SK-N-SH (cell line): Measurements from ENCODE around the gene NOS2. TPM values are rescaled to one million over a fixed set of nuclear protein-coding genes. Genes with fewer than 3 reads are reported as not detected.
"Not testable (repeated sequence)": the region's sequence is repeated elsewhere in the genome, so short reads cannot be mapped to it uniquely, and the experiment has no call there.

Experiments
- CTCF ChIA-PET: fragments of 300-600, 350-600 bp; formaldehyde crosslinking; extraction: SDS; loops from one replicate; lab custom pipeline; 2021; lab: Yijun Ruan, JAX
- POLR2A ChIA-PET: fragments of 350-600 bp; sonication (Branson Sonifier 250); formaldehyde crosslinking; extraction: SDS; loops from one replicate; lab custom pipeline; 2020; ENCODE audit warnings: antibody characterized with exemption, inconsistent platforms; lab: Yijun Ruan, JAX
- DNase-seq: peaks from one replicate; pipeline ENCODE4 v3.0.0; 2012
- H2AFZ ChIP-seq: fragments of 200-600 bp; sonication (generic); 2 replicates; pipeline ENCODE4 v1.8.1; 2016; ENCODE audit warnings: antibody characterized with exemption, mild to moderate bottlenecking, low read depth
- H3F3A ChIP-seq: fragments of 200-600 bp; sonication (generic); replicated peaks from 2 replicates; pipeline ENCODE3; 2016; ENCODE audit warnings: antibody characterized with exemption, mild to moderate bottlenecking; ENCODE audit not compliant: insufficient read depth
- H3K27ac ChIP-seq, 2 experiments: fragments of 200-500 bp in 1 of 2; fragments of 200-600 bp in 1 of 2; sonication (Bioruptor generic) in 1 of 2; sonication (generic), shearing (Covaris generic) in 1 of 2; 2 replicates each; pipeline versions ENCODE4 v1.5.1 to v1.6.1; 2014 to 2016; ENCODE audit warnings: low read depth in 2 of 2, inconsistent platforms in 1 of 2, low read length in 1 of 2, mild to moderate bottlenecking in 1 of 2, mixed read lengths in 1 of 2
- H3K27me3 ChIP-seq: fragments of 200-600 bp; sonication (generic), shearing (Covaris generic); 2 replicates; pipeline ENCODE4 v1.6.1; 2016; ENCODE audit warnings: mixed run types; ENCODE audit not compliant: insufficient read depth
- H3K36me3 ChIP-seq, 2 experiments: fragments of 200-500 bp in 1 of 2; fragments of 200-600 bp in 1 of 2; sonication (Bioruptor generic) in 1 of 2; sonication (generic) in 1 of 2; replicated peaks in 1 of 2; 2 replicates each; pipeline versions ENCODE3 to v1.5.1; 2014 to 2016; ENCODE audit warnings: low read length in 1 of 2, mild to moderate bottlenecking in 1 of 2; ENCODE audit not compliant: insufficient read depth in 2 of 2, control insufficient read depth in 1 of 2
- H3K4me1 ChIP-seq, 2 experiments: fragments of 200-500 bp in 1 of 2; fragments of 200-600 bp in 1 of 2; sonication (Bioruptor generic) in 1 of 2; sonication (generic), shearing (Covaris generic) in 1 of 2; 2 replicates each; pipeline versions ENCODE4 v1.5.1 to v1.6.1; 2014 to 2016; ENCODE audit warnings: low read depth in 1 of 2, low read length in 1 of 2, mixed run types in 1 of 2; ENCODE audit not compliant: insufficient read depth in 2 of 2, control insufficient read depth in 1 of 2
- H3K4me2 ChIP-seq: fragments of 200-600 bp; sonication (generic), shearing (Covaris generic); 2 replicates; pipeline ENCODE4 v1.6.1; 2017; ENCODE audit warnings: mixed run types
- H3K4me3 ChIP-seq, 2 experiments: fragments of 200-500 bp in 1 of 2; fragments of 200-600 bp in 1 of 2; sonication (Bioruptor generic) in 1 of 2; sonication (generic), shearing (Covaris generic) in 1 of 2; 2 replicates each; pipeline versions ENCODE4 v1.5.1 to v1.8.1; 2014 to 2016; ENCODE audit warnings: low read depth in 2 of 2, inconsistent platforms in 1 of 2, low read length in 1 of 2, mild to moderate bottlenecking in 1 of 2, mixed read lengths in 1 of 2, moderate library complexity in 1 of 2
- H3K79me2 ChIP-seq: fragments of 200-600 bp; sonication (generic); 2 replicates; pipeline ENCODE4 v1.8.1; 2017; ENCODE audit warnings: mild to moderate bottlenecking; ENCODE audit not compliant: insufficient read depth
- H3K9ac ChIP-seq: fragments of 200-600 bp; sonication (generic); 2 replicates; pipeline ENCODE4 v1.6.1; 2017; ENCODE audit warnings: mixed run types
- H3K9me2 ChIP-seq: fragments of 200-600 bp; sonication (generic); 2 replicates; pipeline ENCODE4 v1.6.1; 2017; ENCODE audit warnings: mixed run types
- H3K9me3 ChIP-seq: fragments of 200-600 bp; sonication (generic); 2 replicates; pipeline ENCODE4 v1.6.1; 2017; ENCODE audit warnings: mixed run types, mild to moderate bottlenecking, moderate library complexity
- H4K20me1 ChIP-seq: fragments of 200-600 bp; sonication (generic); 2 replicates; pipeline ENCODE4 v1.6.1; 2017; ENCODE audit warnings: mild to moderate bottlenecking, mixed run types; ENCODE audit not compliant: insufficient read depth
- ELF1 ChIP-seq: IDR thresholded peaks from 2 replicates; pipeline ENCODE4 v1.4.0; 2012
- FOSL2 ChIP-seq: IDR thresholded peaks from 2 replicates; pipeline ENCODE4 v1.4.0; 2012; ENCODE audit warnings: low read depth, mild to moderate bottlenecking, moderate library complexity, borderline replicate concordance
- FOXJ3 ChIP-seq: sonication (generic); formaldehyde crosslinking; IDR thresholded peaks from 2 replicates; pipeline ENCODE4 v1.5.1; 2020; ENCODE audit warnings: mild to moderate bottlenecking, missing genetic modification reagents
- FOXM1 ChIP-seq: IDR thresholded peaks from 2 replicates; pipeline ENCODE4 v1.4.0; 2012; ENCODE audit warnings: low read depth, mild to moderate bottlenecking
- GATA2 ChIP-seq: sonication (generic); formaldehyde crosslinking; IDR thresholded peaks from 2 replicates; pipeline ENCODE4 v1.5.0; 2020; ENCODE audit warnings: mild to moderate bottlenecking, missing genetic modification reagents
- JUND ChIP-seq: IDR thresholded peaks from 2 replicates; pipeline ENCODE4 v1.4.0; 2012
- PBX3 ChIP-seq: IDR thresholded peaks from 2 replicates; pipeline ENCODE4; 2012
- POLR2AphosphoS5 ChIP-seq: IDR thresholded peaks from 2 replicates; pipeline ENCODE4 v1.6.1; 2012; ENCODE audit warnings: low read depth, low read length
- RAD21 ChIP-seq: IDR thresholded peaks from 2 replicates; pipeline ENCODE4 v1.6.1; 2012; ENCODE audit warnings: mild to moderate bottlenecking, low read length
- RCOR1 ChIP-seq: fragments of 150-350 bp; IDR thresholded peaks from 2 replicates; pipeline ENCODE4 v1.6.1; 2017; ENCODE audit warnings: antibody characterized with exemption, low read length
- RFX5 ChIP-seq: IDR thresholded peaks from 2 replicates; pipeline ENCODE4 v1.6.1; 2012; ENCODE audit warnings: mild to moderate bottlenecking, improper control_type of control experiment, low read length
- RXRA ChIP-seq: IDR thresholded peaks from 2 replicates; pipeline ENCODE4 v1.4.0; 2012; ENCODE audit warnings: low read depth, mild to moderate bottlenecking, borderline replicate concordance
- SMC3 ChIP-seq: IDR thresholded peaks from 2 replicates; pipeline ENCODE4 v1.6.1; 2012; ENCODE audit warnings: low read depth, low read length, improper control_type of control experiment
- TEAD4 ChIP-seq: IDR thresholded peaks from 2 replicates; pipeline ENCODE4 v1.4.0; 2012; ENCODE audit warnings: mild to moderate bottlenecking, borderline replicate concordance; ENCODE audit not compliant: insufficient read depth
- USF2 ChIP-seq: fragments of 150-350 bp; IDR thresholded peaks from 2 replicates; pipeline ENCODE4 v1.6.1; 2017; ENCODE audit warnings: antibody characterized with exemption, low read length, low read depth, borderline replicate concordance
- YY1 ChIP-seq: IDR thresholded peaks from 2 replicates; pipeline ENCODE4 v1.4.0; 2012; ENCODE audit warnings: low read depth, mild to moderate bottlenecking
- ZBTB33 ChIP-seq: IDR thresholded peaks from 2 replicates; pipeline ENCODE4 v1.4.0; 2012; ENCODE audit warnings: low read depth, borderline replicate concordance
- WGBS: methylation state at CpG from one replicate; pipeline ENCODE4 v1.1.6; 2017; ENCODE audit warnings: low lambda C conversion rate; 5-methylcytosine and 5-hydroxymethylcytosine counted together
- polyA plus RNA-seq, 3 experiments: library from polyadenylated mRNA; depleted of rRNA; stranded (reverse); fragments of >200 nt; gene quantifications; 2 replicates each; pipeline ENCODE4 v1.2.3, GENCODE V29; 2012

NOS2 gene
- polyA plus RNA-seq, 1 of the 3 experiments (the other 2 are of a cell fraction): not detected

GRCh38 chr17:27745207-27745830 is 55.0 kb downstream of the NOS2 start:
- H3K9me3 ChIP-seq, H3K9me2 ChIP-seq, H3K4me2 ChIP-seq, H3K27me3 ChIP-seq, H3F3A ChIP-seq, H3K9ac ChIP-seq, H2AFZ ChIP-seq, H3K4me1 ChIP-seq, H3K4me3 ChIP-seq, POLR2A ChIA-PET, H3K36me3 ChIP-seq, H4K20me1 ChIP-seq, H3K79me2 ChIP-seq, H3K27ac ChIP-seq, DNase-seq: not testable (repeated sequence)
- WGBS: 52% methylated on average over 12 of the region's 13 CpGs
- CTCF ChIA-PET: interaction anchor here (1.2 kb wide), 1 partner anchor 11 kb away, joined by 5 read pairs; no protein-coding TSS in a partner anchor

GRCh38 chr17:27743281-27743885 is 56.9 kb downstream of the NOS2 start:
- Histone ChIP-seq H3K9me2 (no peaks in the 10 kb centered on the region), H3K79me2 (no peaks in the 10 kb centered on the region), H3K36me3 (no peaks in the 10 kb centered on the region), H4K20me1 (no peaks in the 10 kb centered on the region), H3K27me3 (no peaks in the 10 kb centered on the region; the same call in 1 of the 2 replicates), H3K4me1 (no peaks in the 10 kb centered on the region), H3K9ac (no peak overlapping the region), H3K27ac (no peak overlapping the region), H3K4me3 (no peak overlapping the region), H3K9me3 (no peaks in the 10 kb centered on the region), H2AFZ (no peak overlapping the region), H3K4me2 (no peak overlapping the region), H3F3A (no peaks in the 10 kb centered on the region)
- POLR2A ChIA-PET: no interaction called here
- DNase-seq: no peak
- WGBS: 48% methylated on average over 8 of the region's 8 CpGs
- CTCF ChIA-PET: interaction anchor here (0.9 to 1.7 kb wide), 6 partner anchors 16 to 506 kb away, joined by 3 to 6 read pairs (median 3); no protein-coding TSS in a partner anchor
- TF ChIP-seq PBX3 (no peak), FOSL2 (no peak), RXRA (no peak), YY1 (no peak)

GRCh38 chr17:27741971-27742575 is 58.3 kb downstream of the NOS2 start:
- Histone ChIP-seq H4K20me1 (no peaks in the 10 kb centered on the region), H3K79me2 (no peaks in the 10 kb centered on the region), H3K9ac (no peak overlapping the region), H2AFZ (no peak overlapping the region), H3K27ac (no peak overlapping the region), H3K9me2 (no peaks in the 10 kb centered on the region), H3K27me3 (no peaks in the 10 kb centered on the region; the same call in 1 of the 2 replicates), H3K4me1 (no peaks in the 10 kb centered on the region), H3K9me3 (no peaks in the 10 kb centered on the region), H3K36me3 (no peaks in the 10 kb centered on the region), H3F3A (no peaks in the 10 kb centered on the region), H3K4me2 (no peak overlapping the region), H3K4me3 (no peak overlapping the region)
- CTCF ChIA-PET: interaction anchor here (0.7 to 2.0 kb wide), 9 partner anchors 9 to 505 kb away, joined by 3 to 11 read pairs (median 4); no protein-coding TSS in a partner anchor
- no peak for DNase-seq
- 35% methylated on average over 4 of the region's 4 CpGs for WGBS
- POLR2A ChIA-PET: no interaction called here
- no peak for TF ChIP-seq POLR2AphosphoS5
- no peak for TF ChIP-seq ELF1
- no peak for TF ChIP-seq TEAD4
- TF ChIP-seq FOXJ3 (CRISPR knock-in tag): no peak
- no peak for TF ChIP-seq RCOR1
- no peak for TF ChIP-seq JUND
- no peak for TF ChIP-seq SMC3
- no peak for TF ChIP-seq YY1
- no peak for TF ChIP-seq USF2
- no peak for TF ChIP-seq RAD21
- no peak for TF ChIP-seq FOXM1
- no peak for TF ChIP-seq ZBTB33
- TF ChIP-seq RFX5: no peak
- TF ChIP-seq GATA2 (CRISPR knock-in tag): no peak
